GM19397 (cell line): Measurements from ENCODE around the gene RAB26.

Experiments
- ATAC-seq: cut with Tn5 transposase; IDR thresholded peaks from one replicate; pipeline ENCODE4 v1.9.1; 2021; ENCODE audit warnings: mild to moderate bottlenecking, moderate library complexity; ENCODE audit not compliant: unreplicated experiment

The RAB26 gene

GRCh38 chr16:2142942-2143877 lies 5.2 kb upstream of the RAB26 start:
- ATAC-seq, result no peak

- ATAC-seq, result no peak
Observed at GRCh38 chr16:2143878-2144485, 4.4 kb upstream of the RAB26 start.

GRCh38 chr16:2145843-2146242 lies 2.6 kb upstream of the RAB26 start:
- ATAC-seq, result no peak

- ATAC-seq, result no peak
Observed at GRCh38 chr16:2147378-2147777, 1.0 kb upstream of the RAB26 start.

- no peak for ATAC-seq
Observed at GRCh38 chr16:2148714-2149629, 547 bp downstream of the RAB26 start.

GRCh38 chr16:2149630-2150417 lies 1.4 kb downstream of the RAB26 start:
- ATAC-seq, result no peak

GRCh38 chr16:2150418-2151187 lies 2.2 kb downstream of the RAB26 start:
- ATAC-seq, result no peak

- ATAC-seq, result no peak
Observed at GRCh38 chr16:2151188-2152091, 3.0 kb downstream of the RAB26 start.

- ATAC-seq, result no peak
Observed at GRCh38 chr16:2152695-2153506, 4.5 kb downstream of the RAB26 start.

- ATAC-seq, result no peak
Observed at GRCh38 chr16:2154533-2155090, 6.2 kb downstream of the RAB26 start.

GRCh38 chr16:2155091-2155950 lies 6.9 kb downstream of the RAB26 start, which contains the start of gene TRAF7:
Gene TRAF7 (plus strand): TSS chr16:2155782. CDS start chr16:2163921, 8,139 bp downstream.
- peak; percentile 76 for ATAC-seq

- ATAC-seq, result no peak
Observed at GRCh38 chr16:2155977-2156848, 7.8 kb downstream of the RAB26 start.

- ATAC-seq, result no peak
Observed at GRCh38 chr16:2156849-2157224, 8.4 kb downstream of the RAB26 start.

GRCh38 chr16:2157480-2158261 lies 9.2 kb downstream of the RAB26 start:
- ATAC-seq, result no peak

GRCh38 chr16:2158262-2158638 lies 9.8 kb downstream of the RAB26 start:
- no peak for ATAC-seq
